NT2/D1 (cell line): Measurements from ENCODE around the gene NT5C2.

Experiments
- DNase-seq: peaks from one replicate; pipeline ENCODE4 v3.0.0-alpha.2; 2011; ENCODE audit warnings: low read depth, low spot score
- H3K27me3 ChIP-seq: 2 replicates; pipeline ENCODE4 v1.6.0; 2011; ENCODE audit warnings: mild to moderate bottlenecking; ENCODE audit not compliant: insufficient read length, insufficient read depth
- H3K36me3 ChIP-seq: 2 replicates; pipeline ENCODE4 v1.6.1; 2011; ENCODE audit warnings: mild to moderate bottlenecking, low read length, mixed read lengths; ENCODE audit not compliant: insufficient read depth, insufficient read length
- H3K4me1 ChIP-seq: 2 replicates; pipeline ENCODE4 v1.5.1; 2011; ENCODE audit not compliant: insufficient read depth, insufficient read length
- H3K4me3 ChIP-seq: 2 replicates; pipeline ENCODE4 v1.5.1; 2011; ENCODE audit warnings: low read depth; ENCODE audit not compliant: insufficient read length
- H3K9ac ChIP-seq: 2 replicates; pipeline ENCODE4 v1.6.0; 2011; ENCODE audit warnings: low read depth; ENCODE audit not compliant: insufficient read length
- H3K9me3 ChIP-seq: 2 replicates; pipeline ENCODE4 v1.5.1; 2011; ENCODE audit warnings: mild to moderate bottlenecking, low read length; ENCODE audit not compliant: insufficient read depth
- SUZ12 ChIP-seq: IDR thresholded peaks from 2 replicates; pipeline ENCODE4 v1.6.1; 2011; ENCODE audit not compliant: insufficient read length, insufficient read depth; ENCODE audit errors: extremely low read depth
- YY1 ChIP-seq: IDR thresholded peaks from 2 replicates; pipeline ENCODE4 v1.6.1; 2011; ENCODE audit not compliant: insufficient read length, insufficient read depth
- ZNF274 ChIP-seq: IDR thresholded peaks from 2 replicates; pipeline ENCODE4 v1.6.1; 2011; ENCODE audit warnings: mild to moderate bottlenecking, low read depth, low read length

NT5C2 gene

GRCh38 chr10:103114876-103115275 lies 78.2 kb downstream of the NT5C2 start:
- Histone ChIP-seq H3K9me3 (no peaks in the 10 kb centered on the region), H3K4me3 (no peak overlapping the region), H3K9ac (no peak overlapping the region), H3K4me1 (no peaks in the 10 kb centered on the region), H3K27me3 (no peaks in the 10 kb centered on the region), H3K36me3 (peaks cover 8% of the 10 kb centered on the region)
- TF ChIP-seq SUZ12 (no peak), YY1 (no peak), ZNF274 (no peak)
- DNase-seq = no peak

- no peaks in the 10 kb centered on the region for H3K9me3 ChIP-seq
- H3K4me3 ChIP-seq = no peak overlapping the region
- no peaks in the 10 kb centered on the region for H3K27me3 ChIP-seq
- H3K4me1 ChIP-seq = no peaks in the 10 kb centered on the region
- peaks cover 10% of the 10 kb centered on the region for H3K36me3 ChIP-seq
- TF ChIP-seq ZNF274 = no peak
- TF ChIP-seq YY1 = no peak
- no peak for TF ChIP-seq SUZ12
- no peak overlapping the region for H3K9ac ChIP-seq
- no peak for DNase-seq
Observed at GRCh38 chr10:103111918-103112877, 80.9 kb downstream of the NT5C2 start.

- Histone ChIP-seq H3K9me3 (no peaks in the 10 kb centered on the region), H3K9ac (no peak overlapping the region), H3K4me3 (no peak overlapping the region), H3K36me3 (peaks cover 15% of the 10 kb centered on the region), H3K4me1 (no peaks in the 10 kb centered on the region), H3K27me3 (no peaks in the 10 kb centered on the region)
- DNase-seq = no peak
- no peak for TF ChIP-seq ZNF274
- no peak for TF ChIP-seq YY1
- TF ChIP-seq SUZ12 = no peak
Observed at GRCh38 chr10:103111031-103111917, 81.8 kb downstream of the NT5C2 start.

GRCh38 chr10:103110407-103110806 lies 82.7 kb downstream of the NT5C2 start:
- Histone ChIP-seq H3K9ac (no peak overlapping the region), H3K9me3 (no peaks in the 10 kb centered on the region), H3K4me3 (no peak overlapping the region), H3K36me3 (peaks cover 24% of the 10 kb centered on the region), H3K27me3 (no peaks in the 10 kb centered on the region), H3K4me1 (no peaks in the 10 kb centered on the region)
- no peak for TF ChIP-seq ZNF274
- no peak for DNase-seq

- Histone ChIP-seq H3K4me3 (no peak overlapping the region), H3K4me1 (no peaks in the 10 kb centered on the region), H3K27me3 (no peaks in the 10 kb centered on the region), H3K36me3 (peaks cover 27% of the 10 kb centered on the region), H3K9ac (no peak overlapping the region), H3K9me3 (no peaks in the 10 kb centered on the region)
- TF ChIP-seq ZNF274 (no peak), YY1 (no peak), SUZ12 (no peak)
- DNase-seq = no peak
Observed at GRCh38 chr10:103109821-103110220, 83.3 kb downstream of the NT5C2 start.

GRCh38 chr10:103106539-103106938 lies 86.5 kb downstream of the NT5C2 start:
- H3K36me3 ChIP-seq = peaks cover 32% of the 10 kb centered on the region

GRCh38 chr10:103105462-103105861 lies 87.6 kb downstream of the NT5C2 start:
- Histone ChIP-seq H3K9ac (no peak overlapping the region), H3K4me1 (peaks cover 2% of the 10 kb centered on the region), H3K36me3 (peaks cover 37% of the 10 kb centered on the region), H3K4me3 (no peak overlapping the region), H3K27me3 (no peaks in the 10 kb centered on the region), H3K9me3 (no peaks in the 10 kb centered on the region)
- TF ChIP-seq ZNF274 (no peak), YY1 (no peak), SUZ12 (no peak)
- no peak for DNase-seq

More at GRCh38 chr10:103106539-103106938, 86.5 kb downstream of the NT5C2 start:
- H3K4me3 ChIP-seq = no peak overlapping the region
- no peak for DNase-seq
- H3K27me3 ChIP-seq = no peaks in the 10 kb centered on the region
- H3K9me3 ChIP-seq = no peaks in the 10 kb centered on the region
- H3K9ac ChIP-seq = no peak overlapping the region
- peaks cover 2% of the 10 kb centered on the region for H3K4me1 ChIP-seq
- TF ChIP-seq YY1 (no peak), ZNF274 (no peak)
